ENCODE results near the gene CDK2.

CDK2 gene

DNA sequence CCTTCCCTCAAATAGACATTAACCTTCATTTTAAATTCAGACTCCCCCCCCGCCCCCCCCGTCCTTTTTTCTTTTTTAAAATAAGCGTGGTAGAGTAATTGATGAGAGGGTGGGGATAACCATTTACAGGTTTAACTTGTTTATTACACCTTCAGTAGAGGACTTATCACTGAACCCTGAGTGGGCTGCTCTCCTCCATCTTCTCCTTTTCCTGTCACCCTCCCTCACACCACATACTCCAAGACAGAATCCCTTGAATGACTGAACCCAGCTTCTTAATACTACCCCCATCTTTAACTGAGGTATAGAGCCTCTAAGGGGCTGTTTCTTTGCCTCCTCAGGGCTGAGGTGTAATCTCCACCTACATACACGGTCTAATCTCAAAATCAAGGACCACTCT is 50.6 kb downstream of the CDK2 start:
- no peak for DNase-seq

- DNase-seq = no peak
Observed at GRCh38 chr12:56018356-56018755, 51.7 kb downstream of the CDK2 start.

DNA sequence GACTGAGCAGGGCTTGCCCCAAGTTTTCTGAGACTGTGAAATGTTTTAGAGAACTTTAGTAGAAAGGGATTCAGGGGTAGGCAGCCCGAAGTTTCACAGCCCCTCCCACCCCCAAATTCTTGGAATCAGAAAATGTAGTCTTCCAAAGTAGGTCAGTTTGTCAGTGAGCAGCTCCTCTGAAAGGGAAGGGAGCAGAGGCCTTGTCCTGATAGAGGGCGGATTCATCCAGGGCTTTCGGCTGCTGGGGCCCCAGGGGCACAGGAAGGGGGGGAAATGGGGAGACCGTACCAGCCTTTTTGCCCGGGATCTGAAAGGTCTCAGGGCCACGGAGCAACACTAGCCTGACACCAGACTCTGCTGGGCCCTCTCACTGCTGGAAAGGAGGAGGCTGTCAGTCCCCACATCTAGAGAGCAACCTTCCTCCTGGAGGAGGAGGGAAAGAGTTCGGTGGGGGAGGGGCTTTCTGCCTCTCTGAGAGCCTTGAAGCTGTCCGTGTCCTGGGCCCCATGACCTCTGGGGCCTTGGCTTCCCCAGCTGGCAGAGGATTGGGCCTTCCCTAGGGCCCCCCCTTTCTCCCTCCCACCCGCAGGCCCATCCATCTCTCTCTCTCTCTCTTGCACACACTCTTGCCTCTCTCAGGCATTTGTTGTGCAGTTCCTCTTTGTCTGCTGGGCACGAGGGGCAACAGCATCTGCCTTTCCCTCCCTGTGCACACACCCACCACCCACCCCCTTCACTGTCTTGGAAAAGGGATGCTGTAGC is 54.0 kb downstream of the CDK2 start, which contains the start of gene IKZF4:
Gene IKZF4, plus strand, starts transcription at position 621 of the 762 bp plus-strand sequence. CDS start 451 bp downstream, outside the sequence.
- DNase-seq = no peak

DNA sequence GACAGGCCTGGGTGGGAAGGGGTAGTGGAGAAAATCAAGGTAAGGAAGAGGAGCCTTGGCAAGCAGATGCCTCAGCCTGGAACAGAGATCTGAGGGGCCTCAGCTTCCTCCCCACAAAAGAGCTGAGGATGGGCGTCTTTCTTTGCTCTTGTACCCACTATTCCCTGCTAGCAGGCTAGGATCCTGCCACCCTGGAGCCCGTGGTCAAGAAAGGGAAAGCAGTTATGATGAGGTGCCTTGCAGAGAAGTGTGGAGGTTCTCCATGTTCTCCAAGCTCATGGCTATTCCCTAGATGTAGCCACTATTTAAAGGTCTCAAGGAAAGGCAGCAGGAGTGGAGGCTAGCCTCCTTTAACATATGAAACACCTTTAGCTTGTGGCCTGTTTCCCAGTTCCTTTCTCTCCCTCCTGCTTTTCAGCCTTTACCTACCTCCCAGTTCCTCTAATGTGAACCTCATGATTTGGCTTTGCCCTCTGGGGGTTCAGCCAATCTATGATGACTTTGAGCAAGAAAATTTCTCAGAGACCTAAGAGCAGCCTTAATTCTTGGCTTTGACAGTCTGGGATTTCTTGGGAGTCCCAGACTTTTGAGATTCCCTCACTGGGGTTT is 55.4 kb downstream of the CDK2 start:
- DNase-seq = no peak
